Measurements from ENCODE around the gene FRS2.

FRS2 gene

GRCh38 chr12:69502345-69503081 lies 32.3 kb downstream of the FRS2 start:
- no peak for DNase-seq

- no peak for DNase-seq
Measured at GRCh38 chr12:69508091-69508490, 37.9 kb downstream of the FRS2 start.

GRCh38 chr12:69508621-69509020 lies 38.4 kb downstream of the FRS2 start:
- no peak for DNase-seq

- no peak for DNase-seq
Measured at GRCh38 chr12:69509308-69509736, 39.1 kb downstream of the FRS2 start.

- DNase-seq = no peak
Measured at GRCh38 chr12:69509904-69510827, 40.0 kb downstream of the FRS2 start.

- no peak for DNase-seq
Measured at GRCh38 chr12:69511016-69511415, 40.8 kb downstream of the FRS2 start.

- no peak for DNase-seq
Measured at GRCh38 chr12:69511469-69512267, 41.5 kb downstream of the FRS2 start.

- DNase-seq = no peak
Measured at GRCh38 chr12:69512820-69513219, 42.6 kb downstream of the FRS2 start.

GRCh38 chr12:69513297-69513696 lies 43.1 kb downstream of the FRS2 start:
- no peak for DNase-seq

- DNase-seq = no peak
Measured at GRCh38 chr12:69514111-69514510, 43.9 kb downstream of the FRS2 start.

GRCh38 chr12:69514845-69515244 lies 44.7 kb downstream of the FRS2 start:
- DNase-seq = no peak

- DNase-seq = no peak
Measured at GRCh38 chr12:69515394-69515930, 45.3 kb downstream of the FRS2 start.

- no peak for DNase-seq
Measured at GRCh38 chr12:69516950-69517349, 46.8 kb downstream of the FRS2 start.

GRCh38 chr12:69517406-69517805 lies 47.2 kb downstream of the FRS2 start:
- no peak for DNase-seq

- DNase-seq = no peak
Measured at GRCh38 chr12:69519871-69520270, 49.7 kb downstream of the FRS2 start.

- no peak for DNase-seq
Measured at GRCh38 chr12:69523433-69524330, 53.5 kb downstream of the FRS2 start.

- DNase-seq = no peak
Measured at GRCh38 chr12:69524331-69524630, 54.1 kb downstream of the FRS2 start.

- DNase-seq = no peak
Measured at GRCh38 chr12:69524755-69525469, 54.7 kb downstream of the FRS2 start.

- DNase-seq = peak; percentile 32
Measured at GRCh38 chr12:69527506-69528272, 57.5 kb downstream of the FRS2 start.

- peak; percentile 21 for DNase-seq
Measured at GRCh38 chr12:69529021-69529420, 58.8 kb downstream of the FRS2 start.

- DNase-seq = no peak
Measured at GRCh38 chr12:69533844-69534243, 63.7 kb downstream of the FRS2 start.

Measured in activated CD4-positive, alpha-beta T cell treated with anti-CD3 and anti-CD28 coated beads, Interleukin-10, Interleukin-2, amounts not matched to agents 100 ng/mL and 50 ng/mL, durations not matched to agents 16 hours and 8 hours (primary cell).